ENCODE measurements around the gene HOXB5. TPM values are rescaled to one million over a fixed set of nuclear protein-coding genes. Genes with fewer than 3 reads are reported as not detected.

HOXB5 gene
- total RNA-seq, 1 experiment from 2014 or later: 0.95 TPM

- Histone ChIP-seq H3K36me3 (ENCODE audit: low read depth, low read length) (no peaks in the 10 kb centered on the region), H3F3A (ENCODE audit: low read length, unreplicated experiment) (no peaks in the 10 kb centered on the region), H3K27ac (ENCODE audit: low read length) (no peak within 1 kb of the TSS), H2AFZ (ENCODE audit: low read length) (peak within 1 kb of the TSS; percentile 80), H3K9me3 (ENCODE audit: low read length) (no peaks in the 10 kb centered on the region), H3K9ac (ENCODE audit: low read length) (no peak within 1 kb of the TSS; the same call in 1 of the 2 replicates), H3K9me2 (replicated peaks; ENCODE audit: low read length) (no peaks in the 10 kb centered on the region), H3K27me3 (ENCODE audit: low read length) (peaks cover 34% of the 10 kb centered on the region), H3K4me3 (ENCODE audit: low read length) (peak within 1 kb of the TSS; percentile 61), H3K4me1 (ENCODE audit: insufficient read depth, low read length) (peaks cover 12% of the 10 kb centered on the region), H3K79me2 (ENCODE audit: low read length) (no peaks in the 10 kb centered on the region), H4K20me1 (ENCODE audit: low read length) (no peaks in the 10 kb centered on the region), H3K4me2 (ENCODE audit: low read length) (peak within 1 kb of the TSS; percentile 84)
- TF ChIP-seq, protein P1, sequence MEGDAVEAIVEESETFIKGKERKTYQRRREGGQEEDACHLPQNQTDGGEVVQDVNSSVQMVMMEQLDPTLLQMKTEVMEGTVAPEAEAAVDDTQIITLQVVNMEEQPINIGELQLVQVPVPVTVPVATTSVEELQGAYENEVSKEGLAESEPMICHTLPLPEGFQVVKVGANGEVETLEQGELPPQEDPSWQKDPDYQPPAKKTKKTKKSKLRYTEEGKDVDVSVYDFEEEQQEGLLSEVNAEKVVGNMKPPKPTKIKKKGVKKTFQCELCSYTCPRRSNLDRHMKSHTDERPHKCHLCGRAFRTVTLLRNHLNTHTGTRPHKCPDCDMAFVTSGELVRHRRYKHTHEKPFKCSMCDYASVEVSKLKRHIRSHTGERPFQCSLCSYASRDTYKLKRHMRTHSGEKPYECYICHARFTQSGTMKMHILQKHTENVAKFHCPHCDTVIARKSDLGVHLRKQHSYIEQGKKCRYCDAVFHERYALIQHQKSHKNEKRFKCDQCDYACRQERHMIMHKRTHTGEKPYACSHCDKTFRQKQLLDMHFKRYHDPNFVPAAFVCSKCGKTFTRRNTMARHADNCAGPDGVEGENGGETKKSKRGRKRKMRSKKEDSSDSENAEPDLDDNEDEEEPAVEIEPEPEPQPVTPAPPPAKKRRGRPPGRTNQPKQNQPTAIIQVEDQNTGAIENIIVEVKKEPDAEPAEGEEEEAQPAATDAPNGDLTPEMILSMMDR (conservative IDR thresholded peaks at IDR 0.05; ENCODE audit: low read depth, low read length): no peak
- TF ChIP-seq EZH2 (IDR thresholded peaks at IDR 0.05; ENCODE audit: low read length, unreplicated experiment) (no peak), EZH2phosphoT487 (IDR thresholded peaks at IDR 0.05; ENCODE audit: borderline replicate concordance, low read length) (no peak)
- CTCF ChIA-PET: no interaction called here
- intact Hi-C loops (cut with micrococcal nuclease): no loop called here
- ATAC-seq (no peak), DNase-seq (no peak)
- POLR2A ChIA-PET (ENCODE audit: unreplicated experiment): no interaction called here
- BruUV-seq (replicated peaks): no TSS peak
Measured at GRCh38 chr17:48610282-48611211, 17.0 kb upstream of the HOXB5 start, which contains the start of gene HOXB7. TSS of gene HOXB7 (minus strand) at chr17:48611017. CDS start at chr17:48610918, 99 bp downstream.

- Histone ChIP-seq H3K36me3 (ENCODE audit: low read depth, low read length) (no peaks in the 10 kb centered on the region), H2AFZ (ENCODE audit: low read length) (no peak overlapping the region), H3K4me3 (ENCODE audit: low read length) (no peak overlapping the region), H3K9me3 (ENCODE audit: low read length) (no peaks in the 10 kb centered on the region), H4K20me1 (ENCODE audit: low read length) (no peaks in the 10 kb centered on the region), H3K4me1 (ENCODE audit: insufficient read depth, low read length) (peaks cover 18% of the 10 kb centered on the region), H3K9me2 (replicated peaks; ENCODE audit: low read length) (no peaks in the 10 kb centered on the region), H3K27ac (ENCODE audit: low read length) (no peak overlapping the region), H3K4me2 (ENCODE audit: low read length) (no peak overlapping the region), H3K79me2 (ENCODE audit: low read length) (no peaks in the 10 kb centered on the region), H3K9ac (ENCODE audit: low read length) (no peak overlapping the region), H3F3A (ENCODE audit: low read length, unreplicated experiment) (no peaks in the 10 kb centered on the region), H3K27me3 (ENCODE audit: low read length) (peaks cover 27% of the 10 kb centered on the region)
- DNase-seq: no peak
- CTCF ChIA-PET: no interaction called here
- TF ChIP-seq, protein P1 (conservative IDR thresholded peaks at IDR 0.05; ENCODE audit: low read depth, low read length): no peak
- TF ChIP-seq EZH2 (IDR thresholded peaks at IDR 0.05; ENCODE audit: low read length, unreplicated experiment) (no peak), EZH2phosphoT487 (IDR thresholded peaks at IDR 0.05; ENCODE audit: borderline replicate concordance, low read length) (no peak)
- ATAC-seq: no peak
- BruUV-seq (replicated peaks): no TSS peak
- intact Hi-C loops (cut with micrococcal nuclease): no loop called here
- POLR2A ChIA-PET (ENCODE audit: unreplicated experiment): no interaction called here
Measured at GRCh38 chr17:48609759-48610281, 16.2 kb upstream of the HOXB5 start.

DNA sequence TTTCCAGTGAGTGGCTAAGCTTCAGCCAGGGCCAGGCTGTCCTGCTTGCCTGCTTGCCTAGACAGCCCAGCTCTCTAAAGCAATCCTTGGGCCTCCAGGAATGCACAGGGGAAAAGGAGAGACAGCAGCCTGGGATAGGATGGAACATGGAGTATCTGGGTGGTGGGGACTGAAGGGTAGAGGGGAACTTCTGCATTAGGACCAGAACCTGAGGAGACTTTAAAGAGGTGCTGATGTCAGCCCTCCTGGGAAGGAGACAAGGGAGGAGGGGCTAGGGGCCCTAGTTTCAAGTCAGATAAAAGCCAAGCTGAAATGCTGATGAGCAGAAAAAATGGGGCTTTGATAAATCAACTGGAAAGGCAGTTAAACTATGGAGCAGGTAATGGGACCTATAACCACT, 15.5 kb upstream of the HOXB5 start:
- H3K27ac ChIP-seq (ENCODE audit: low read length): no peak overlapping the region
- ATAC-seq (no peak), DNase-seq (no peak)
- BruUV-seq (replicated peaks): no TSS peak
- H3K9me2 ChIP-seq (replicated peaks; ENCODE audit: low read length): no peaks in the 10 kb centered on the region
- no peak overlapping the region for H3K9ac ChIP-seq (ENCODE audit: low read length)
- POLR2A ChIA-PET (ENCODE audit: unreplicated experiment): no interaction called here
- H3K9me3 ChIP-seq (ENCODE audit: low read length): no peaks in the 10 kb centered on the region
- no peak overlapping the region for H3K4me2 ChIP-seq (ENCODE audit: low read length)
- no peak overlapping the region for H3K4me3 ChIP-seq (ENCODE audit: low read length)
- peaks cover 19% of the 10 kb centered on the region for H3K27me3 ChIP-seq (ENCODE audit: low read length)
- intact Hi-C loops (cut with micrococcal nuclease): no loop called here
- peaks cover 18% of the 10 kb centered on the region for H3K4me1 ChIP-seq (ENCODE audit: insufficient read depth, low read length)
- H4K20me1 ChIP-seq (ENCODE audit: low read length): no peaks in the 10 kb centered on the region
- no peaks in the 10 kb centered on the region for H3F3A ChIP-seq (ENCODE audit: low read length, unreplicated experiment)
- H2AFZ ChIP-seq (ENCODE audit: low read length): no peak overlapping the region
- CTCF ChIA-PET: no interaction called here
- TF ChIP-seq, protein P1 (conservative IDR thresholded peaks at IDR 0.05; ENCODE audit: low read depth, low read length): no peak
- TF ChIP-seq EZH2phosphoT487 (IDR thresholded peaks at IDR 0.05; ENCODE audit: borderline replicate concordance, low read length) (no peak), EZH2 (IDR thresholded peaks at IDR 0.05; ENCODE audit: low read length, unreplicated experiment) (no peak)
- no peaks in the 10 kb centered on the region for H3K36me3 ChIP-seq (ENCODE audit: low read depth, low read length)
- H3K79me2 ChIP-seq (ENCODE audit: low read length): peaks cover 7% of the 10 kb centered on the region; the same call in 1 of the 2 replicates

Data from PC-3 (cell line).